CD4-positive, CD25-positive, alpha-beta regulatory T cell (primary cell): Measurements from ENCODE around the gene AKAP4. TPM values are rescaled to one million over a fixed set of nuclear protein-coding genes. Genes with fewer than 3 reads are reported as not detected.

ENCODE experiments used
- ATAC-seq, 2 donors: fragments of 150-1000 bp; cut with Tn5 transposase; one replicate each; pipeline ENCODE4 v1.10.0; 2021; ENCODE audit warnings: low read depth in 2 of 2, moderate number of reproducible peaks in 2 of 2, moderate library complexity in 1 of 2
- DNase-seq, 3 donors: peaks; one replicate each; pipeline versions ENCODE4 v3.0.0 to v3.0.0-alpha.2; 2012 to 2022; ENCODE audit warnings: mixed read lengths in 1 of 3
- H3K27ac ChIP-seq: one replicate; pipeline ENCODE4 v1.7.0; 2013; ENCODE audit warnings: mild to moderate bottlenecking, low read length; ENCODE audit not compliant: insufficient read depth, poor library complexity, severe bottlenecking
- H3K27me3 ChIP-seq: one replicate; pipeline ENCODE4 v1.7.0; 2013; ENCODE audit warnings: low read length; ENCODE audit not compliant: control insufficient read depth, insufficient read depth
- H3K36me3 ChIP-seq: one replicate; pipeline ENCODE4 v1.7.0; 2013; ENCODE audit warnings: mild to moderate bottlenecking, low read length, moderate library complexity; ENCODE audit not compliant: control insufficient read depth, insufficient read depth
- H3K4me1 ChIP-seq: 2 replicates; pipeline ENCODE4 v1.7.0; 2013; ENCODE audit warnings: mild to moderate bottlenecking, low read length; ENCODE audit not compliant: insufficient read depth, control insufficient read depth, poor library complexity, severe bottlenecking
- H3K4me3 ChIP-seq: one replicate; pipeline ENCODE4 v1.7.0; 2013; ENCODE audit warnings: low read depth, mild to moderate bottlenecking, low read length, moderate library complexity
- H3K9me3 ChIP-seq, 2 experiments: 1 replicate in 1 of 2; 2 replicates in 1 of 2; pipeline ENCODE4 v1.7.0; 2013; ENCODE audit warnings: low read length in 2 of 2, mild to moderate bottlenecking in 1 of 2, moderate library complexity in 1 of 2; ENCODE audit not compliant: control insufficient read depth in 2 of 2
- H3K27ac Mint-ChIP-seq, 3 donors: one replicate each; pipeline ENCODE4 v1.8.0; 2020 to 2022; ENCODE audit warnings: mild to moderate bottlenecking in 3 of 3, mixed read lengths in 3 of 3, moderate library complexity in 2 of 3
- H3K27me3 Mint-ChIP-seq: one replicate; pipeline ENCODE4 v1.8.0; 2022; ENCODE audit warnings: mild to moderate bottlenecking, mixed read lengths
- H3K36me3 Mint-ChIP-seq: one replicate; pipeline ENCODE4 v1.8.0; 2020; ENCODE audit warnings: mixed read lengths
- H3K4me1 Mint-ChIP-seq, 4 donors: one replicate each; pipeline ENCODE4 v1.8.0; 2020 to 2022; ENCODE audit warnings: mixed read lengths in 4 of 4, mild to moderate bottlenecking in 1 of 4
- H3K4me3 Mint-ChIP-seq, 4 donors: one replicate each; pipeline ENCODE4 v1.8.0; 2020 to 2022; ENCODE audit warnings: mild to moderate bottlenecking in 4 of 4, mixed read lengths in 4 of 4, moderate library complexity in 3 of 4
- H3K9me3 Mint-ChIP-seq, 7 donors: one replicate each; pipeline ENCODE4 v1.8.0; 2020 to 2022; ENCODE audit warnings: mixed read lengths in 7 of 7, mild to moderate bottlenecking in 3 of 7, moderate library complexity in 2 of 7
- polyA plus RNA-seq, 4 donors: library from polyadenylated mRNA; unstranded; fragments of 300-500 nt; fragmentation: Illumina TruSeq; gene quantifications; one replicate each; pipeline ENCODE4 v1.2.3, GENCODE V29; 2021
- total RNA-seq: library from RNA; stranded (reverse); gene quantifications from one replicate; pipeline ENCODE4 v1.2.3, GENCODE V29; 2022

Gene AKAP4
- total and polyA plus RNA-seq, 5 donors from 2014 or later, result not detected

DNA sequence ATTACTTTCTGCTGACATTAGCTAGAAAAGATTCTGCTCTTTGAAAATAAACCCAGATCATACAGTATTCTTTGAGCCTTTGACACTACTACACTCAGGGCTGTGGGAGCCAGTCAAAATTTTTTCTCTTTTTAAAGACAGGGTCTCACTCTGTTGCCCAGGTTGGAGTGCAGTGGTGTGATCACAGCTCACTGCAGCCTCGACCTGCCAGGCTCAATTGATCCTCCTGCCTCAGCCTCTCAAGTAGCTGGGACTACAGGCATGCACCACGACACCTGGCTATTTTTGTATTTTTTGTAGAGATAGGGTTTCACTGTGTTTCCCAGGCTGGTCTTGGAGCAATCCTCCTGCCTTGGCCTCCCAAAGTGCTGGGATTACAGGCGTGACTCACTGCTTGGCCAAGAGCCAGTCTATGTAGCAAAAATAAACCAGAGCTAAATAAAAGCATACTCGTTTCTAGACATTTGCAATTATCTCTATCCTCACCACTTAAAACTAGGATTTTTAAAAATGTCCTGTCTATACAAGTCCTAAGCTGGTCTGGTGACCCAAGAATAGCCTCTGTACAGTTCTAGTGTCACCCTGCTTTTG, 43.2 kb downstream of the AKAP4 start:
- H3K4me1 Mint-ChIP-seq, result no peaks in the 10 kb centered on the region
- no peak for DNase-seq
- no peak overlapping the region for H3K27ac ChIP-seq
- H3K9me3 Mint-ChIP-seq, result no peaks in the 10 kb centered on the region
- no peaks in the 10 kb centered on the region for H3K27me3 ChIP-seq
- H3K27me3 Mint-ChIP-seq, result peaks cover 4% of the 10 kb centered on the region
- no peak overlapping the region for H3K4me3 ChIP-seq
- H3K36me3 Mint-ChIP-seq, result no peaks in the 10 kb centered on the region
- no peaks in the 10 kb centered on the region for H3K9me3 ChIP-seq
- no peak overlapping the region for H3K27ac Mint-ChIP-seq
- no peaks in the 10 kb centered on the region for H3K4me1 ChIP-seq
- H3K4me3 Mint-ChIP-seq, result no peak overlapping the region
- H3K36me3 ChIP-seq, result no peaks in the 10 kb centered on the region
- no peak for ATAC-seq

GRCh38 chrX:50154429-50154828, 46.4 kb downstream of the AKAP4 start:
- no peaks in the 10 kb centered on the region for H3K36me3 Mint-ChIP-seq
- Histone ChIP-seq H3K9me3 (no peaks in the 10 kb centered on the region), H3K27ac (no peak overlapping the region), H3K36me3 (no peaks in the 10 kb centered on the region), H3K4me3 (no peak overlapping the region), H3K27me3 (no peaks in the 10 kb centered on the region), H3K4me1 (no peaks in the 10 kb centered on the region)
- no peak overlapping the region for H3K4me3 Mint-ChIP-seq
- no peak overlapping the region for H3K27ac Mint-ChIP-seq
- no peaks in the 10 kb centered on the region for H3K9me3 Mint-ChIP-seq
- no peaks in the 10 kb centered on the region for H3K27me3 Mint-ChIP-seq
- H3K4me1 Mint-ChIP-seq, result no peaks in the 10 kb centered on the region
- ATAC-seq (no peak), DNase-seq (no peak)

GRCh38 chrX:50152456-50152855, 48.4 kb downstream of the AKAP4 start:
- Mint-ChIP-seq H3K4me1 (no peaks in the 10 kb centered on the region), H3K36me3 (no peaks in the 10 kb centered on the region), H3K27ac (no peak overlapping the region), H3K9me3 (peaks cover 0 to 1% (median 0%) of the 10 kb centered on the region in 7 donors), H3K4me3 (no peak overlapping the region), H3K27me3 (no peaks in the 10 kb centered on the region)
- DNase-seq (no peak), ATAC-seq (no peak)
- H3K4me3 ChIP-seq, result no peak overlapping the region
- H3K4me1 ChIP-seq, result no peaks in the 10 kb centered on the region
- no peaks in the 10 kb centered on the region for H3K9me3 ChIP-seq
- no peaks in the 10 kb centered on the region for H3K36me3 ChIP-seq
- no peak overlapping the region for H3K27ac ChIP-seq
- no peaks in the 10 kb centered on the region for H3K27me3 ChIP-seq

- DNase-seq (no peak), ATAC-seq (no peak)
- Histone ChIP-seq H3K36me3 (no peaks in the 10 kb centered on the region), H3K27me3 (no peaks in the 10 kb centered on the region), H3K4me1 (no peaks in the 10 kb centered on the region), H3K4me3 (no peak overlapping the region), H3K9me3 (no peaks in the 10 kb centered on the region), H3K27ac (no peak overlapping the region)
- no peaks in the 10 kb centered on the region for H3K36me3 Mint-ChIP-seq
- peaks cover 0 to 1% (median 0%) of the 10 kb centered on the region in 7 donors for H3K9me3 Mint-ChIP-seq
- H3K27me3 Mint-ChIP-seq, result peaks cover 4% of the 10 kb centered on the region
- no peaks in the 10 kb centered on the region for H3K4me1 Mint-ChIP-seq
- H3K4me3 Mint-ChIP-seq, result no peak overlapping the region
- H3K27ac Mint-ChIP-seq, result no peak overlapping the region
Measured at GRCh38 chrX:50147972-50148371, 52.8 kb downstream of the AKAP4 start.

Other genes with a start within 250 kb of the AKAP4 start
- 0.07 TPM for gene CCNB3, start 3.8 kb upstream of the AKAP4 start, total RNA-seq
- not detected for gene CCNB3, start 3.8 kb upstream of the AKAP4 start, polyA plus RNA-seq